Fibroblast of lung (primary cell): ENCODE data around the gene SREBF1. TPM values are rescaled to one million over a fixed set of nuclear protein-coding genes. Genes with fewer than 3 reads are reported as not detected.

Experiments used
- DNase-seq, 2 donors: peaks; one replicate each; pipeline versions ENCODE4 v3.0.0 to v3.0.0-alpha.2; 2010; ENCODE audit warnings: low read depth in 2 of 2
- H2AFZ ChIP-seq: 2 replicates; pipeline ENCODE4 v1.5.1; 2012; ENCODE audit warnings: low read length, control low read depth, inconsistent platforms
- H3K27ac ChIP-seq: 2 replicates; pipeline ENCODE4 v1.5.1; 2011; ENCODE audit warnings: low read length, control low read depth; ENCODE audit not compliant: insufficient read depth
- H3K27me3 ChIP-seq: 2 replicates; pipeline ENCODE4 v1.5.1; 2011; ENCODE audit warnings: mild to moderate bottlenecking, low read length; ENCODE audit not compliant: control insufficient read depth, insufficient read depth
- H3K36me3 ChIP-seq: 2 replicates; pipeline ENCODE4 v1.5.1; 2011; ENCODE audit warnings: low read length; ENCODE audit not compliant: control insufficient read depth, insufficient read depth
- H3K4me1 ChIP-seq: 2 replicates; pipeline ENCODE4 v1.5.1; 2011; ENCODE audit warnings: low read length; ENCODE audit not compliant: control insufficient read depth, insufficient read depth; ENCODE audit errors: extremely low read depth
- H3K4me2 ChIP-seq: 2 replicates; pipeline ENCODE4 v1.5.1; 2011; ENCODE audit warnings: low read length, control low read depth; ENCODE audit not compliant: insufficient read depth; ENCODE audit errors: extremely low read depth
- H3K4me3 ChIP-seq, 4 experiments: fragments of 200-600 bp in 1 of 4; sonication (generic) in 1 of 4; replicated peaks in 1 of 4; 2 replicates each; pipeline ENCODE4 v1.5.1; 2011 to 2016; ENCODE audit warnings: low read length in 4 of 4, low read depth in 3 of 4, mild to moderate bottlenecking in 3 of 4, control low read depth in 2 of 4, inconsistent platforms in 1 of 4, mixed read lengths in 1 of 4; ENCODE audit not compliant: insufficient read depth in 1 of 4; ENCODE audit errors: control extremely low read depth in 1 of 4
- H3K79me2 ChIP-seq: 2 replicates; pipeline ENCODE4 v1.5.1; 2012; ENCODE audit warnings: mild to moderate bottlenecking, low read length, inconsistent platforms; ENCODE audit not compliant: control insufficient read depth, insufficient read depth
- H3K9ac ChIP-seq: 2 replicates; pipeline ENCODE4 v1.5.1; 2011; ENCODE audit warnings: mild to moderate bottlenecking, low read length, control low read depth; ENCODE audit not compliant: insufficient read depth
- H3K9me3 ChIP-seq: 2 replicates; pipeline ENCODE4 v1.5.1; 2012; ENCODE audit warnings: low read depth, low read length; ENCODE audit not compliant: control insufficient read depth, insufficient read depth
- H4K20me1 ChIP-seq: 2 replicates; pipeline ENCODE4 v1.5.1; 2011; ENCODE audit warnings: low read length; ENCODE audit not compliant: control insufficient read depth, insufficient read depth; ENCODE audit errors: extremely low read depth
- CTCF ChIP-seq, 2 donors: IDR thresholded peaks in 1 of 2; conservative IDR thresholded peaks in 1 of 2; 1 replicate in 1 of 2; 2 replicates in 1 of 2; pipeline ENCODE4 v1.5.1; 2011 to 2012; ENCODE audit warnings: low read length in 2 of 2, control low read depth in 1 of 2, inconsistent platforms in 1 of 2, low read depth in 1 of 2, mild to moderate bottlenecking in 1 of 2
- EZH2 ChIP-seq: IDR thresholded peaks from 2 replicates; pipeline ENCODE4 v1.5.1; 2012; ENCODE audit warnings: low read length, control low read depth, mild to moderate bottlenecking; ENCODE audit errors: missing control alignments
- polyA plus RNA-seq, 2 donors: library from polyadenylated mRNA; depleted of rRNA in 1 of 2; stranded (reverse) in 1 of 2; unstranded in 1 of 2; fragments of >200 nt; gene quantifications; 2 replicates each; pipeline ENCODE4 v1.2.1, GENCODE V29; 2011 to 2012; ENCODE audit warnings: missing spikeins in 1 of 2
- total RNA-seq: library from RNA; depleted of rRNA; stranded (reverse); fragments of >200 nt; gene quantifications from 2 replicates; pipeline ENCODE4 v1.2.1, GENCODE V29; 2014

SREBF1 gene
- total and polyA plus RNA-seq, 2 donors (not counting 1 experiment from before 2014, with no cell fraction given) = 29.7 to 77.6 TPM

GRCh38 chr17:17820046-17820445 lies 16.7 kb downstream of the SREBF1 start:
- H3K4me2 ChIP-seq = peak overlapping the region; percentile 8
- H3K36me3 ChIP-seq = peaks cover 39% of the 10 kb centered on the region
- no peak for DNase-seq
- no peak overlapping the region for H3K9ac ChIP-seq
- H3K9me3 ChIP-seq = no peaks in the 10 kb centered on the region
- no peak for TF ChIP-seq EZH2
- no peak for TF ChIP-seq CTCF (conservative IDR thresholded peaks at IDR 0.05 in 1 of 2, IDR thresholded peaks at IDR 0.05 in 1 of 2; ENCODE audit: low read depth in 1 of 2, low read length in 2 of 2)
- H3K79me2 ChIP-seq = peaks cover 47% of the 10 kb centered on the region
- peak overlapping the region in 1 of 4 experiments; percentile 80 for H3K4me3 ChIP-seq
- no peaks in the 10 kb centered on the region for H3K27me3 ChIP-seq
- H3K4me1 ChIP-seq = peaks cover 51% of the 10 kb centered on the region
- no peak overlapping the region for H2AFZ ChIP-seq
- H4K20me1 ChIP-seq = no peaks in the 10 kb centered on the region
- no peak overlapping the region for H3K27ac ChIP-seq

GRCh38 chr17:17819561-17819995 lies 17.2 kb downstream of the SREBF1 start:
- peaks cover 39% of the 10 kb centered on the region for H3K36me3 ChIP-seq
- no peak overlapping the region for H2AFZ ChIP-seq
- H3K4me3 ChIP-seq = no peak overlapping the region
- H4K20me1 ChIP-seq = no peaks in the 10 kb centered on the region
- no peaks in the 10 kb centered on the region for H3K9me3 ChIP-seq
- TF ChIP-seq CTCF (conservative IDR thresholded peaks at IDR 0.05 in 1 of 2, IDR thresholded peaks at IDR 0.05 in 1 of 2; ENCODE audit: low read depth in 1 of 2, low read length in 2 of 2) = no peak
- no peak for TF ChIP-seq EZH2
- peak; percentile 87 to 89 for DNase-seq
- no peak overlapping the region for H3K9ac ChIP-seq
- no peak overlapping the region for H3K4me2 ChIP-seq
- H3K27me3 ChIP-seq = no peaks in the 10 kb centered on the region
- H3K79me2 ChIP-seq = peaks cover 43% of the 10 kb centered on the region
- H3K27ac ChIP-seq = no peak overlapping the region
- H3K4me1 ChIP-seq = peaks cover 46% of the 10 kb centered on the region

GRCh38 chr17:17819111-17819510 lies 17.7 kb downstream of the SREBF1 start:
- peaks cover 39% of the 10 kb centered on the region for H3K36me3 ChIP-seq
- no peak overlapping the region for H3K4me3 ChIP-seq
- no peak for TF ChIP-seq EZH2
- TF ChIP-seq CTCF (conservative IDR thresholded peaks at IDR 0.05 in 1 of 2, IDR thresholded peaks at IDR 0.05 in 1 of 2; ENCODE audit: low read depth in 1 of 2, low read length in 2 of 2) = no peak
- no peak for DNase-seq
- no peak overlapping the region for H3K4me2 ChIP-seq
- H3K9ac ChIP-seq = no peak overlapping the region
- no peaks in the 10 kb centered on the region for H3K9me3 ChIP-seq
- H3K27me3 ChIP-seq = no peaks in the 10 kb centered on the region
- H4K20me1 ChIP-seq = no peaks in the 10 kb centered on the region
- H2AFZ ChIP-seq = no peak overlapping the region
- H3K79me2 ChIP-seq = peaks cover 39% of the 10 kb centered on the region
- no peak overlapping the region for H3K27ac ChIP-seq
- peaks cover 41% of the 10 kb centered on the region for H3K4me1 ChIP-seq
